GM19438 (cell line): ENCODE results near the gene CHRNG.

Source experiments
- ATAC-seq: cut with Tn5 transposase; IDR thresholded peaks from one replicate; pipeline ENCODE4 v1.9.1; 2021; ENCODE audit warnings: low read depth; ENCODE audit not compliant: unreplicated experiment

The CHRNG gene

GRCh38 chr2:232574674-232575403, 35.3 kb downstream of the CHRNG start:
- ATAC-seq = no peak

GRCh38 chr2:232575404-232575746, 35.9 kb downstream of the CHRNG start:
- ATAC-seq = no peak

- no peak for ATAC-seq
Measured at GRCh38 chr2:232576995-232577394, 37.5 kb downstream of the CHRNG start.

- ATAC-seq = no peak
Measured at GRCh38 chr2:232577841-232578240, 38.3 kb downstream of the CHRNG start.

GRCh38 chr2:232578626-232579025, 39.1 kb downstream of the CHRNG start:
- ATAC-seq = no peak

- no peak for ATAC-seq
Measured at GRCh38 chr2:232580648-232580981, 41.1 kb downstream of the CHRNG start.

- no peak for ATAC-seq
Measured at GRCh38 chr2:232581725-232582124, 42.2 kb downstream of the CHRNG start.

- ATAC-seq = no peak
Measured at GRCh38 chr2:232584238-232584637, 44.7 kb downstream of the CHRNG start.

- no peak for ATAC-seq
Measured at GRCh38 chr2:232586943-232587505, 47.5 kb downstream of the CHRNG start.

GRCh38 chr2:232587512-232587911, 48.0 kb downstream of the CHRNG start:
- no peak for ATAC-seq

GRCh38 chr2:232588031-232588430, 48.5 kb downstream of the CHRNG start:
- ATAC-seq = no peak

- ATAC-seq = no peak
Measured at GRCh38 chr2:232588680-232589585, 49.4 kb downstream of the CHRNG start.

GRCh38 chr2:232592772-232593395, 53.4 kb downstream of the CHRNG start:
- no peak for ATAC-seq

- ATAC-seq = no peak
Measured at GRCh38 chr2:232593982-232594381, 54.5 kb downstream of the CHRNG start.
